MG63 (cell line): ENCODE data around the gene CARMIL1. TPM values are rescaled to one million over a fixed set of nuclear protein-coding genes. Genes with fewer than 3 reads are reported as not detected.
"Not testable (repeated sequence)": the region's sequence is repeated elsewhere in the genome, so short reads cannot be mapped to it uniquely, and the experiment has no call there.

Experiments used
- DNase-seq: peaks from one replicate; pipeline ENCODE4 v3.0.0-alpha.2; 2020
- H3K27me3 ChIP-seq: fragments of 250-450 bp; sonication (Bioruptor Pico); 2 replicates; pipeline ENCODE4 v1.5.1; 2020; ENCODE audit warnings: mild to moderate bottlenecking, moderate library complexity
- H3K36me3 ChIP-seq: fragments of 250-450 bp; sonication (Bioruptor Pico); 2 replicates; pipeline ENCODE4 v1.5.1; 2020; ENCODE audit warnings: mild to moderate bottlenecking, moderate library complexity
- H3K4me3 ChIP-seq: fragments of 250-450 bp; sonication (Bioruptor Pico); 2 replicates; pipeline ENCODE4 v1.5.1; 2020; ENCODE audit warnings: mild to moderate bottlenecking, moderate library complexity
- H3K9me3 ChIP-seq: fragments of 250-450 bp; sonication (Bioruptor Pico); 2 replicates; pipeline ENCODE4 v1.5.1; 2020; ENCODE audit warnings: mild to moderate bottlenecking, moderate library complexity
- total RNA-seq: library from RNA; depleted of rRNA; stranded (reverse); fragments of >200 nt; shearing (Covaris generic); gene quantifications from 2 replicates; pipeline ENCODE4 v1.2.3, GENCODE V29; 2014; ENCODE audit warnings: low replicate concordance

The CARMIL1 gene
- total RNA-seq, 1 experiment from 2014 or later, result 3.4 TPM

GRCh38 chr6:25365154-25365553, 86.0 kb downstream of the CARMIL1 start:
- no peaks in the 10 kb centered on the region for H3K9me3 ChIP-seq
- no peak for DNase-seq
- H3K27me3 ChIP-seq, result no peaks in the 10 kb centered on the region
- no peak overlapping the region for H3K4me3 ChIP-seq
- H3K36me3 ChIP-seq, result no peaks in the 10 kb centered on the region

GRCh38 chr6:25366903-25367545, 87.8 kb downstream of the CARMIL1 start:
- H3K27me3 ChIP-seq, result no peaks in the 10 kb centered on the region
- DNase-seq, result no peak
- H3K9me3 ChIP-seq, result no peaks in the 10 kb centered on the region
- H3K4me3 ChIP-seq, result no peak overlapping the region
- H3K36me3 ChIP-seq, result no peaks in the 10 kb centered on the region

- Histone ChIP-seq H3K4me3 (no peak overlapping the region), H3K9me3 (no peaks in the 10 kb centered on the region), H3K27me3 (no peaks in the 10 kb centered on the region), H3K36me3 (no peaks in the 10 kb centered on the region)
- no peak for DNase-seq
Measured at GRCh38 chr6:25369036-25369432, 89.9 kb downstream of the CARMIL1 start.

GRCh38 chr6:25369433-25370177, 90.4 kb downstream of the CARMIL1 start:
- Histone ChIP-seq H3K36me3 (no peaks in the 10 kb centered on the region), H3K27me3 (no peaks in the 10 kb centered on the region), H3K4me3 (no peak overlapping the region), H3K9me3 (no peaks in the 10 kb centered on the region)
- DNase-seq, result no peak

DNA sequence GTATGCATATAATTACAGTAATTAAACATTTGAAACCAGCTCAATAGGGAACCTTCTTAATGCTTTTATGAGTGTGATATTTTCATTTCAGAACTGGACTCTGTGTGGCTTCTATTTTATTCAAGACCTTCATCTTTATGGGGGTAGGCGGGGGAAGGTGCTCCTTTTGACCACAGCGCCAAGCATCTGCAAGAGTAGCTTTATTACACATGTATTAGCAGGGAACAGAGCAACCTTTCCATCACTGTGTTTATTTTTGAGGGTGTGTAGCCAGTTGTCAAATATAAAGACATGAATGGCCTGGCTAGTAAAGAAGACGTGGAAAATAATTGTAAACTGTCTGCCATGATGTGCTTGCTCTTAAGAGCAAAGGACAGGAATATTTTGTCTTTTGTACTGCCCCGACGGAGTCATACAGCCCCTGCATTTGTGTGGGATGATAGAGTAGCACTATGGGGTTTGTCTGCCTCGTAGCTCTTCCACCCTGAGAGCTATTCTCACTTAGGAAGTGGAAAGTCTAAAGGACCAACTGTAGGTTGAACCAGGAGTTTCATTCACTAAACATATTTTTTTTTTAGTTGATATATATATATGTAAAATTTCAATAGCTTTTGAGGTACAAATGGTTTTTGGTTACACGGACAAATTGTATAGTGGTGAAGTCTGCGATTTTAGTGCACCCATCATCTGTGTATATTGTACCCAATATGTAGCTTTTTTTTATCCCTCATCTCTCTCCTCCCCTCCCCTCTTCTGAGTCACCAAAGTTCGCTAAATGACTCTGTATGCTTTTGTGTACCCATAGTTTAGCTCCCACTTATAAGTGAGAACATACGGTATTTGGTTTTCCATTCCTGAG, 91.2 kb downstream of the CARMIL1 start:
- H3K27me3 ChIP-seq, result no peaks in the 10 kb centered on the region
- no peak for DNase-seq
- no peaks in the 10 kb centered on the region for H3K36me3 ChIP-seq
- H3K9me3 ChIP-seq, result no peaks in the 10 kb centered on the region
- no peak overlapping the region for H3K4me3 ChIP-seq

- no peaks in the 10 kb centered on the region for H3K27me3 ChIP-seq
- no peak for DNase-seq
Measured at GRCh38 chr6:25371037-25371347, 91.8 kb downstream of the CARMIL1 start.

GRCh38 chr6:25375125-25375524, 96.0 kb downstream of the CARMIL1 start:
- Histone ChIP-seq H3K4me3 (no peak overlapping the region), H3K9me3 (no peaks in the 10 kb centered on the region), H3K27me3 (no peaks in the 10 kb centered on the region), H3K36me3 (no peaks in the 10 kb centered on the region)
- DNase-seq, result no peak

More at GRCh38 chr6:25371037-25371347, 91.8 kb downstream of the CARMIL1 start:
- no peaks in the 10 kb centered on the region for H3K36me3 ChIP-seq
- H3K9me3 ChIP-seq, result no peaks in the 10 kb centered on the region
- no peak overlapping the region for H3K4me3 ChIP-seq

DNA sequence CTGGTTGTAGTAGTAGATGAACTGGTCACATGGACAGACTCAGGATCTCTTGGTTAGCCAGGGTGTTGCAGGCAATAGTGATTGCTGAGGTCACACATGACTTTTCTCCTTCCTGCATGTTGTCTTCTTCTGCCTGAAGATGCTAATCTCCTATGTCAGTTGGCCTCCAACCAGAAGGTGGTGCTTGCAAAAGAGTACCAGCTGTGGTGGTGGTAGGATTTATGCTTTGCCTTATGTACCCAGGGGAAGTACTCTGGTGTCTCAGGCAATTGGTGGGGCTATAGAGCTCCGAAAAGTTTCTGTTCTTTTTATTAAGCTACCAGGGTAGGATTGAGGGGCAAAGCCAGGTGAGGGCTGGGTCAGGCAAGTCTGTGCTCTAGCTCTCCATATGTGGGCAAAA, 98.5 kb downstream of the CARMIL1 start:
- Histone ChIP-seq H3K27me3 (no peaks in the 10 kb centered on the region), H3K4me3 (no peak overlapping the region), H3K36me3 (no peaks in the 10 kb centered on the region), H3K9me3 (no peaks in the 10 kb centered on the region)
- no peak for DNase-seq

GRCh38 chr6:25381077-25381476, 101.9 kb downstream of the CARMIL1 start:
- H3K36me3 ChIP-seq, result no peaks in the 10 kb centered on the region
- no peak overlapping the region for H3K4me3 ChIP-seq
- H3K9me3 ChIP-seq, result no peaks in the 10 kb centered on the region
- DNase-seq, result no peak
- H3K27me3 ChIP-seq, result no peaks in the 10 kb centered on the region

DNA sequence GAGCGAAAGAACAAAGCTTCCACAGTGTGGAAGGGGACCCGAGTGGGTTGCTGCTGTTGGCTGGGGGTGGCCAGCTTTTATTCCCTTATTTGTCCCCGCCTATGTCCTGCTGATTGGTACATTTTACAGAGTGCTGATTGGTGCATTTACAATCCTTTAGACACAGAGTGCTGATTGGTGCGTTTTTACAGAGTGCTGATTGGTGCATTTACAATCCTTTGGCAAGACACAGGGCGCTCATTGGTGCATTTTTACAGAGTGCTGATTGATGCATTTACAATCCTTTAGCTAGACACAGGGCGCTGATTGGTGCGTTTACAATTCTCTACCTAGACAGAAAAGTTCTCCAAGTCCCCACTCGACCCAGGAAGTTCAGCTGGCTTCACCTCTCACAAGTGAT, 103.3 kb downstream of the CARMIL1 start:
- not testable (repeated sequence) for DNase-seq, H3K9me3 ChIP-seq, H3K36me3 ChIP-seq, H3K27me3 ChIP-seq, H3K4me3 ChIP-seq

GRCh38 chr6:25384234-25384633, 105.1 kb downstream of the CARMIL1 start:
- DNase-seq, result no peak
- no peak overlapping the region for H3K4me3 ChIP-seq
- H3K9me3 ChIP-seq, result no peaks in the 10 kb centered on the region
- no peaks in the 10 kb centered on the region for H3K36me3 ChIP-seq
- no peaks in the 10 kb centered on the region for H3K27me3 ChIP-seq

GRCh38 chr6:25384967-25385366, 105.8 kb downstream of the CARMIL1 start:
- no peak for DNase-seq
- Histone ChIP-seq H3K9me3 (no peaks in the 10 kb centered on the region), H3K27me3 (no peaks in the 10 kb centered on the region), H3K36me3 (no peaks in the 10 kb centered on the region), H3K4me3 (no peak overlapping the region)

DNA sequence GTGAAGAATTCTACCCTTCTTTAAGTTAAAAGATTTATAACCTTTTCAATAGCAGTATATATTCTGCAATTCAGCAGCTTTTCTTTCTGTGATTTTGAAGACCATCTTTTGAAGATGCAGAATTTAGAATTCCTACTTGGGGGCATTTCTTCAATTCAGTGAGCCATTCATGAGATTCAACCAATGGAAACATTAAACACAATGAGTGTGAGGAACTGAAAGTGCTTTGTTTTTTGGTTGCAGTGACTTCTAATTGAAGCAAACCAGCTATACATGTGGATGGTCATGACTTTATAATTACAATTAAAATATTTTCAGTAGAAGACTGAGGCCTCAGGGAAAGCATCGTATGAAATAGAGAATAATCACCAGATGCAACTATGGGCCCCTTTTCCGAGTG, 108.3 kb downstream of the CARMIL1 start:
- no peak for DNase-seq
- H3K36me3 ChIP-seq, result no peaks in the 10 kb centered on the region
- no peaks in the 10 kb centered on the region for H3K27me3 ChIP-seq
- no peaks in the 10 kb centered on the region for H3K9me3 ChIP-seq
- no peak overlapping the region for H3K4me3 ChIP-seq

DNA sequence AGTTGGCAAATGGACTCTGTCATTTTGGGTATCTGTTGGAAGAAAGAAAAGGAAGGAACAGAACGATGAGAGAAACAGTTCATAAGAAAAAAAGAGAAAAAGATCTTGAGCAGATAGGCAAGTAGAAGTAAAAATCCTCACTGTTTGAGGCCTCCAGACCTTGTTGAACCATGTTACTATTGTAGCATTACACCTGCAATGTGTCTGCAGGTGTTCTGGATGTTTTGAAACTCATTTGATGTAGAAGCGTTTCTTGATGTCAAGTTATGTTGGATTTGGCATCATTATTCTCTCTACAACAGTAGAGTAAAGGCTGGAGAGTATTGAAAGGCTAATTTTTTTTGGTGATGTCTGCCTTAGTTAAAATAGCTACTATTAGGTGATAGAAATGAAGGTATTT, 108.7 kb downstream of the CARMIL1 start:
- Histone ChIP-seq H3K4me3 (no peak overlapping the region), H3K27me3 (no peaks in the 10 kb centered on the region), H3K9me3 (no peaks in the 10 kb centered on the region), H3K36me3 (no peaks in the 10 kb centered on the region)
- DNase-seq, result no peak

DNA sequence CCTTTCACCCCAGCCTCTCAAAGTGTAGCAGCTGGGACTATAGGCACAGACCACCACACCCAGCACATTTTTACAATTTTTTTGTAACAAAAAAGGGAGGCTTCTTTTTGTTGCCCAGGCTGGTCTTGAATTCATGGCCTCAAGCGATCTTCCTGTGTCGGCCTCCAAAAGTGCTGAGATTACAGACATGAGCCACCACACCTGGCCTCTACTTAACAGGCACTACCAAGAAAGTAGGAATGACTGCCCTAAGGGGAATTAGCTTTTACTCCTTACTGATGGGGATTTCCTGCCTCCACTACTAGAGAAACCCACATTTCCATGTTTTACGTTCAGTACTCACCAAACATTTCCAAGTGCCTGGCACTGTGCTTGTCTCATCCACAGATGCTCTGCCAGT, 109.6 kb downstream of the CARMIL1 start:
- Histone ChIP-seq H3K27me3 (no peaks in the 10 kb centered on the region), H3K36me3 (no peaks in the 10 kb centered on the region), H3K4me3 (no peak overlapping the region), H3K9me3 (no peaks in the 10 kb centered on the region)
- no peak for DNase-seq

- Histone ChIP-seq H3K9me3 (no peaks in the 10 kb centered on the region), H3K36me3 (no peaks in the 10 kb centered on the region), H3K4me3 (no peak overlapping the region), H3K27me3 (no peaks in the 10 kb centered on the region)
- DNase-seq, result peak; percentile 9
Measured at GRCh38 chr6:25389471-25389870, 110.3 kb downstream of the CARMIL1 start.

DNA sequence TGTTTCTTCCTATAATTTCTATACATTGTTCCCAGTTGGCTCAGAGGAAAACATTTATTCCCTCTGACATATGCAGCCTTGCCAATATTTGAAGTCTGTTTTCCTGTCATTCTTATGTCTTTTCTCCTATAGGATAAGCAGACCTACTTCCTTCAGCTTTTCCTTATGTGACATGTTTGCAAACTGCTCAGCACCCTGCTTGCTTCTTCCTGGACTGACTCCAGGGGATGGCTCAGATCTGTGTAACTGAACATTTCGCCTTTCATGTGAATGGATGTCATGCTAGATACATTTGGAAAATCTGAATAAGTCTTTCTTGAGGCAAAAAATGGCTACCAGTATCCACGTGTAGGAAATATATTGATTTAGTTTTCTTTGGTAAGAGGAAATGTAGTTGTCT, 113.2 kb downstream of the CARMIL1 start:
- Histone ChIP-seq H3K36me3 (no peaks in the 10 kb centered on the region), H3K27me3 (no peaks in the 10 kb centered on the region), H3K9me3 (no peaks in the 10 kb centered on the region), H3K4me3 (no peak overlapping the region)
- DNase-seq, result peak; percentile 3
